GM18517 (cell line): Measurements from ENCODE around the gene PRKCH.

ENCODE experiments used
- ATAC-seq: cut with Tn5 transposase; IDR thresholded peaks from one replicate; pipeline ENCODE4 v1.9.1; 2021; ENCODE audit warnings: mild to moderate bottlenecking, moderate library complexity; ENCODE audit not compliant: unreplicated experiment

PRKCH gene

GRCh38 chr14:61321385-61322010 lies at the start of gene PRKCH:
Gene PRKCH, plus strand, starts transcription at chr14:61321579. Its CDS starts 523 bp downstream, at chr14:61322102.
- peak; percentile 63 for ATAC-seq

DNA sequence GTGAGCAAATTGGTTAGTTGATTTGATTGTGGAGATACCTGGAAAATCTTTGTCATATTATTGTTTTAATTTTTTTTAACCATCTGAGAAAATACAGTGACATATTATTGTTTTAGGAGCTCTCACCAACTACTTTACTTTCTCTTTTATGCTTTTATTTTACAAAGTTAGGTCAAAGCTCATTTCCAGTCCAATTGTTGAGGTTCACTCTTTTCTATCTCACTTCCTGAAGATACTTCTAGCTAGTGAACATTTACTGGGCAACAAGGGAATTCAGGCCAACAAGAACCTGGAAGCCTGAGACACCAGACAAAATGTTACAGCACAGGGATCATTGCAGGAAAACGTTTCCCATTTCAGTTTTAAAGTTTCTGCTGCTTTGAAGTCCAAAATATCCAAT lies 44.1 kb upstream of the PRKCH start:
- no peak for ATAC-seq

- ATAC-seq = no peak
Measured at GRCh38 chr14:61277784-61278183, 43.6 kb upstream of the PRKCH start.

DNA sequence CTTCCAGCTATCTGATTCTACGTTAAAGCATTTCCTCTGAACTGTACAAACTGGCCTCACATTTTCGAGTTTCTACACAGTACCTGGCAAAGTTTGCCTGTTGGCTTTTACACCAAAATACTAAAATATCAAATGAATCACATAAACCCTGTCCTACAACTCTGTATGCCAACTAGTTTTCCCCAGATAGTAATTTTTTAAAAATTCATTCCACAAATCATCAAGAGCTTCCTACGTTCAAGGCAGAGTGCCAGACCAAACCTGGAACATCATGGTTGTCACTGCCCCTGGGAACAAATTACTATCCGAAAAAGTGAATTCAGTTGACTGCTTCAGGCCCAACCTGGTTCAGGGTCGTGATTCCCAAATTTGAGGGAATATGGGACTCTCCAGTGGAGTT lies 42.3 kb upstream of the PRKCH start:
- no peak for ATAC-seq

GRCh38 chr14:61280092-61280525 lies 41.3 kb upstream of the PRKCH start:
- ATAC-seq = no peak

DNA sequence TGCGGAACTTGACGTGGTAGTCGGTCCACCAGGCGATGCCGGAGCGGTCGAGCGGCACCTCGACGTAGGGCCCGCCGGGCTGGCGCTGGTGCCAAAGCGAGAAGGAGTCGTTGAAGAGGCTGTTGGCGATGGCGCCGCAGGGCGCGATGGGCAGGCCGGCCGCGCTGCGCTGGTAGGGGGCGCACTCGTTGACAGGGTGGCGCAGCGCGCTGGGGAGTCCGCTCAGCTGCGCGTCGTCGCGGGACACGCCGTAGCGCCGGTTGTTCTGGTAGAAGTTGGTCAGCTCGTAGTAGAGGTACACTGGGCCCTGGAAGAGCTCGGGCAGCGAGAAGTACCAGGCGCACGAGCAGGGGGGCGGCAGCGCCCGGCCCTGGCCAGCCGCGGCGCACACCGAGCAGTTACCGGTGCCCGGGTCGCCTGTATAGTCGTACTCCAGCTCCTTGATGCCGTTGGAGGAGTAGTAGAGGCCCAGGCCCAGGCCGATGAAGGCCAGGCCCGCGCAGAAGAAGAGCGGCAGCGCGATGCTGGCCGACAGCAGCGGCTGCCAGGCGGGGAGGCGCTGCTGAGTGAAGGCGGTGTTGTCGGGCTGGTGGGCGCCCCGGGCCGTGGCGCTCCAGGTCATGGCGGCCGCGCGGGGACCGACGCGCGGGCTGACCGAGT lies 40.7 kb upstream of the PRKCH start:
- no peak for ATAC-seq

DNA sequence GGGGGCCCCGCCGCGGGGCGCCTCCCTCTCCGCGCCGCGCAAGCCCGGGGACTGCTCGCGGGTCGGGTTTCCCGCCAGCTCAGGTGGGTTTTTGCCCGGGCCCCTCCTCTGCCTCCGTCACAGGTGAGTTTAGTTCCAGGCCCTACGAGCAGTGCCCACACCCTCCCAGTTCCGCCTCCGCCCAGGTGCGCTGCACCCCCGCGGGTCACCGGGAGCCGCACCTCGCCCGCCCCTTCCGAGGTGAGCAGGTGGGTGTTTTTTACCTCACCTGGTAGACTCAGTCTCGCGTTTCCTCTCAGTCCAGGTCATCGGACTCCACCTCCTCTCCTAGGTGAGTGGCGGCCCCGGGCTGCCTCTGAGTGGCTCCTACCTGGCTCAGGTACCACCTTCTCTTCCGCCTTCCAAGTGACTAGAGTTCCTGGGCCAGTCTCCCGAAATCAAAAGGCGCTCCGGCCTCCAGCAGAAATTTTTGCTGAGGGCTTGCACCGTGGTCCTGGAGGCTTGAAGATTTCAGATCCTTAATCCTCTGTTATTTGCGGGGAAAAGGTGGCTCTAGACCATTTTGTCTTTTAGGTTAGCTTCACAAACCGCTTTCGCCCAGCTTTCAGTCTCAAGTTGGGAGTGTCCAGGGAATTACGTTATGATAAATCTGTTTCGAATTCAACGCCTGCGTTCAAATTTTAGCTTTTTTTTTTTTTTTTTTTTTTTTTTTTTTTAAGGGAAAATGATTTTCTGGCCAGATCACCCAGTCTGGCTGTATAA lies 40.0 kb upstream of the PRKCH start, which contains the start of gene TMEM30B:
Gene TMEM30B, minus strand, starts transcription at position 153 of the 762 bp plus-strand sequence. CDS start 191 bp downstream, outside the sequence.
- no peak for ATAC-seq

GRCh38 chr14:61281948-61282275 lies 39.5 kb upstream of the PRKCH start:
- no peak for ATAC-seq

- no peak for ATAC-seq
Measured at GRCh38 chr14:61282746-61283145, 38.6 kb upstream of the PRKCH start.

- no peak for ATAC-seq
Measured at GRCh38 chr14:61284001-61284400, 37.4 kb upstream of the PRKCH start.

GRCh38 chr14:61285364-61285763 lies 36.0 kb upstream of the PRKCH start:
- ATAC-seq = no peak

DNA sequence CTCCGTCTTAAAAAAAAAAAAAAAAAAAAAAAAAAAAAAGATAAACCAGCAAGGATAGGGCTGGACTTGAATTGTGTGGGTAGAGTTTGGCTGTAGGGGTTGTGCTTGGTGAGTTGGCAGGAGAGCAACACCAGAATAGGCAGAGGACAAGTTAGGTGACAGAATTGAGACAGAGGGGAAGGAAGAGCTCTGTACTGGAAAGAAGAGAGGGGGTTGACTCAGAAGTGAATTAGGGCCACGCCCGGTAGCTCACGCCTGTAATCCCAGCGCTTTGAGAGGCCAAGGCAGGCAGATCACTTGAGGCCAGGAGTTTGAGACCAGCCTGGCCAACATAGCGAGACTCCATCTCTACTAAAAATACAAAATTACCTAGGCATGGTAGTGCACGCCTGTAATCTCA lies 34.2 kb upstream of the PRKCH start:
- ATAC-seq = no peak

- ATAC-seq = no peak
Measured at GRCh38 chr14:61288228-61288627, 33.2 kb upstream of the PRKCH start.

DNA sequence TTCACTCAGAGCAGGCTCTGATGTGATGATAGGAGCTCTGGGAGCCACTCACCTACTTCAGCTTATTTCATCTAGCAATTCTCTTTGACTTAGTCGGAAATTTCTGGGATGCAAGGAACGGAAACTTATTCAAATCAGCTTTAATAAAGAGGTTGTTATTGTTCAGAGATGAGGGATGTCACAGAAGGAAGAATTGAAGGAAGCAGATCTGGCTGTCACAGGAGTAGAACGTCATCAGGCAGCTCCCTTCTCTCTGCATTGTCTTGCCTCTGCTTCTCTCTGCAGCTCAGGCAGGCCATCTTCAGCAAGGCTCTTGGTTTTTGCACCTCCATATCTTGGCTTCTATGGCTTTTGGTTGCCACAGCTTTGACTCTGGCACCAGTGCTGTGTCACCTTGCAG lies 32.7 kb upstream of the PRKCH start:
- ATAC-seq = no peak

DNA sequence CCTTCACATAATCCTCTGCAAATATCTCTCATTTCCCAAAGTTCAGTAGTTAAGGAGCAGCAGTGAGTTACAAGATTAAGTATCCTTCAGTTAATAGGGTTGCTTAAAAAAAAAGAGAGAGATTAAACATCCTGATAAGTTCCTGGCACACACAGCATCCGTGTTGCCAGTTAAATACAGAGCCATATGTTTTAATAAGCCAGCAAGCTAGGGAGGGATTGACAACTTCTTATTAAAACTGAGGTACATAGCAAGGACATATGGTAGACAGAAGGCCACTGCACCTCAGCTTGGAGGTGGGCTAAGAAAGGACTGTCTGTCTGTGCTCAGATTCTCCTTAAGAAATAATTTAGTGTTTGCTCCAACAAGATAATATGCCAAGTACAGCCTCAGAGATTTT lies 30.7 kb upstream of the PRKCH start:
- no peak for ATAC-seq

- ATAC-seq = no peak
Measured at GRCh38 chr14:61296151-61296550, 25.2 kb upstream of the PRKCH start.

DNA sequence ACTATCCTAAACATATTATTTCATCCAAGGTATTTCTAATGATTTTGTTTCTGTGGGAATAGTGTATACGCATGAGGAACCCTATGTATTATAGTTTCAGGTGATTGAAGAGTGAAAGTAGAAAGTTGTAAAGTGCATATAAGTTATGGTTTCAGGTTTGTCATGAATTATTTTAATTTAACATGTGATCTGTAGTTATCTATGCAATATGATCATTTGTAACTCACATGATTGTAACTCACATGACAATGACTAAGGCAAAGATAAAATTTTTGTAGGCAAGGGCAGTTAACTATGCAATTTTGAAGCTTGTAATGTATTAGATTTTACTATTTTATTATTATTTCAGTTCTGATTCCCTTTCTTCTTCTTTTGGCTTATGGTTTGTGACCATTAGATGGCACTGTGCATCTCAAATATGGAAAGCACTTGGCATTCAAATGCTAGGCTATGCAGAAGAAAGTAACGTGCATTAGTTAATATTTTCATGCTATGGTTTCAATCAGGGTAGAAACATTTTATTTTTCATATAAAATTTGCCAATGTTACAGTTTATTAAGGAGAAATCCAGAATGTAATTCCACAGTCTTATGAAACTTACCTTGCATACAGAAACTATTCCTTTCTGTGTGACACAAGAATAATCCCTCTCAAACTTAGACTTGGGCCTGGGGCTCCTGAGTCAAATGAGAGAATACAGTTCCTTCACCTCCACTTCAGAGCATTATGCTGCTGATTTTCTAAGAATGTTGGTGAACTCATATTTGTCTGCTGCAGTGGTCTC lies 24.5 kb upstream of the PRKCH start:
- ATAC-seq = no peak

GRCh38 chr14:61297581-61297980 lies 23.8 kb upstream of the PRKCH start:
- ATAC-seq = no peak

DNA sequence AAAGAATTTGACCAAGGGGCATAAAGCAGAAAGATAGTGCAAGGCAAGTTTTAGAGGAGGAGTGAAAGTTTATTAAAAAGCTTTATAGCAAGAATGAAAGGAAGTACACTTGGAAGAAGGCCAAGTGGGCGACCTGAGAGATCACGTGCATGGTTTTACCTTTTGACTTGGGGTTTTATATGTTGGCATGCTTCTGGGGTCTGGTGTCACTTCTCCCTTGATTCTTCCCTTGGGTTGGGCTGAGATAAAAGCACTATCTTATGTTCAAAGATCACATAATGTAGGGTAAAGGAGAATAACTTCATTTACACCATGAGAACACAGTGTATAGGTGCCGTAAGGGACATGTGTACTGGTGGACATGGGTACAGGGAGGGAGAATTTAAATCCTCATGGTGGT lies 22.6 kb upstream of the PRKCH start:
- no peak for ATAC-seq

- ATAC-seq = no peak
Measured at GRCh38 chr14:61300209-61300608, 21.2 kb upstream of the PRKCH start.

- no peak for ATAC-seq
Measured at GRCh38 chr14:61300754-61301153, 20.6 kb upstream of the PRKCH start.
